WTC11 (cell line): ENCODE results near the gene FGF1. TPM values are rescaled to one million over a fixed set of nuclear protein-coding genes. Genes with fewer than 3 reads are reported as not detected.

Source experiments
- ATAC-seq: fragments of 200-7000 bp; cut with Tn5 transposase; 2 replicates; pipeline ENCODE4 v1.10.0; 2021; ENCODE audit warnings: mild to moderate bottlenecking, moderate library complexity
- CTCF ChIA-PET: fragments of 300-600 bp; sonication (Branson Sonifier 250); formaldehyde crosslinking; loops from one replicate; lab custom pipeline; 2021; ENCODE audit warnings: antibody characterized with exemption; lab: Charles Lee
- POLR2A ChIA-PET: fragments of 350-600 bp; sonication (Branson Sonifier 250); formaldehyde crosslinking; loops from one replicate; lab custom pipeline; 2021; ENCODE audit warnings: antibody characterized with exemption; lab: Charles Lee
- DNase-seq: peaks from one replicate; pipeline ENCODE4 v3.0.0; 2021; ENCODE audit warnings: low spot score
- H3K27ac Mint-ChIP-seq: 2 replicates; pipeline ENCODE4 v1.8.0; 2021; ENCODE audit warnings: mixed read lengths
- H3K27me3 Mint-ChIP-seq: 2 replicates; pipeline ENCODE4 v1.8.0; 2021; ENCODE audit warnings: low read depth, mild to moderate bottlenecking, moderate library complexity, mixed read lengths
- H3K36me3 Mint-ChIP-seq: 2 replicates; pipeline ENCODE4 v1.8.0; 2021; ENCODE audit warnings: mixed read lengths
- H3K4me1 Mint-ChIP-seq: 2 replicates; pipeline ENCODE4 v1.8.0; 2022; ENCODE audit warnings: mixed read lengths
- H3K4me3 Mint-ChIP-seq: 2 replicates; pipeline ENCODE4 v1.8.0; 2021; ENCODE audit warnings: mild to moderate bottlenecking, moderate library complexity, mixed read lengths
- H3K9me3 Mint-ChIP-seq: 2 replicates; pipeline ENCODE4 v1.8.0; 2021; ENCODE audit warnings: mixed read lengths
- CREM ChIP-seq: sonication (generic); formaldehyde crosslinking; IDR thresholded peaks from 2 replicates; pipeline ENCODE4 v1.8.1; 2022; ENCODE audit warnings: mild to moderate bottlenecking, missing genetic modification reagents, moderate library complexity
- ELF4 ChIP-seq: sonication (generic); formaldehyde crosslinking; IDR thresholded peaks from 2 replicates; pipeline ENCODE4 v1.8.1; 2022; ENCODE audit warnings: low read depth, mild to moderate bottlenecking, moderate library complexity, missing genetic modification reagents
- ESRRA ChIP-seq: sonication (generic); formaldehyde crosslinking; IDR thresholded peaks from 2 replicates; pipeline ENCODE4 v1.8.1; 2022; ENCODE audit warnings: mild to moderate bottlenecking, missing genetic modification reagents, borderline replicate concordance
- FOXP1 ChIP-seq: sonication (generic); formaldehyde crosslinking; IDR thresholded peaks from 2 replicates; pipeline ENCODE4 v1.8.0; 2022; ENCODE audit warnings: missing genetic modification reagents, mild to moderate bottlenecking, moderate library complexity, borderline replicate concordance
- IRF2 ChIP-seq: sonication (generic); formaldehyde crosslinking; IDR thresholded peaks from 2 replicates; pipeline ENCODE4 v1.8.0; 2022; ENCODE audit warnings: low read depth, missing genetic modification reagents, borderline replicate concordance
- NFATC4 ChIP-seq: fragments of 250-450 bp; sonication (Bioruptor Pico); IDR thresholded peaks from 2 replicates; pipeline ENCODE4 v1.9.0; 2021; ENCODE audit warnings: mild to moderate bottlenecking
- NR1H2 ChIP-seq: sonication (generic); formaldehyde crosslinking; IDR thresholded peaks from 2 replicates; pipeline ENCODE4 v1.9.0; 2021; ENCODE audit warnings: mild to moderate bottlenecking, moderate library complexity, missing genetic modification reagents
- RELA ChIP-seq: sonication (generic); formaldehyde crosslinking; IDR thresholded peaks from 2 replicates; pipeline ENCODE4 v1.8.1; 2022; ENCODE audit warnings: missing genetic modification reagents, mild to moderate bottlenecking, borderline replicate concordance
- SOX15 ChIP-seq: fragments of 250-450 bp; sonication (Bioruptor Pico); IDR thresholded peaks from 2 replicates; pipeline ENCODE4 v1.9.0; 2021; ENCODE audit warnings: mild to moderate bottlenecking
- TCF7 ChIP-seq: sonication (generic); formaldehyde crosslinking; IDR thresholded peaks from 2 replicates; pipeline ENCODE4 v1.8.0; 2022; ENCODE audit warnings: mild to moderate bottlenecking, low read depth, missing genetic modification reagents, moderate library complexity
- TEAD1 ChIP-seq: sonication (generic); formaldehyde crosslinking; IDR thresholded peaks from 2 replicates; pipeline ENCODE4 v1.8.0; 2022; ENCODE audit warnings: mild to moderate bottlenecking, missing genetic modification reagents
- TEAD4 ChIP-seq: sonication (generic); formaldehyde crosslinking; IDR thresholded peaks from 2 replicates; pipeline ENCODE4 v1.8.0; 2022; ENCODE audit warnings: mild to moderate bottlenecking, missing genetic modification reagents
- ZNF121 ChIP-seq: sonication (generic); formaldehyde crosslinking; IDR thresholded peaks from 2 replicates; pipeline ENCODE4 v1.8.0; 2023; ENCODE audit warnings: missing genetic modification reagents
- ZNF138 ChIP-seq: sonication (generic); formaldehyde crosslinking; conservative IDR thresholded peaks from 2 replicates; pipeline ENCODE4 v1.8.1; 2022; ENCODE audit warnings: mild to moderate bottlenecking, moderate library complexity, missing genetic modification reagents
- ZNF219 ChIP-seq: sonication (generic); formaldehyde crosslinking; IDR thresholded peaks from 2 replicates; pipeline ENCODE4 v1.8.0; 2023; ENCODE audit warnings: missing genetic modification reagents, mild to moderate bottlenecking, borderline replicate concordance
- ZNF232 ChIP-seq: sonication (generic); formaldehyde crosslinking; IDR thresholded peaks from 2 replicates; pipeline ENCODE4 v1.8.0; 2022; ENCODE audit warnings: mild to moderate bottlenecking, missing genetic modification reagents
- total RNA-seq: library from RNA; stranded (reverse); gene quantifications from 3 replicates; pipeline ENCODE4 v1.2.3, GENCODE V29; 2021
- TF ChIP-seq, protein P1 (sequence below): sonication (generic); formaldehyde crosslinking; IDR thresholded peaks from 2 replicates; pipeline ENCODE4 v1.8.0; 2022; ENCODE audit warnings: mild to moderate bottlenecking, missing genetic modification reagents
- TF ChIP-seq, protein P2 (sequence below): sonication (generic); formaldehyde crosslinking; IDR thresholded peaks from 2 replicates; pipeline ENCODE4 v1.8.1; 2022; ENCODE audit warnings: low read depth, missing genetic modification reagents, borderline replicate concordance
- TF ChIP-seq, protein P3 (sequence below): fragments of 250-450 bp; sonication (Bioruptor Pico); IDR thresholded peaks from 2 replicates; pipeline ENCODE4 v1.9.0; 2021; ENCODE audit warnings: moderate library complexity, mild to moderate bottlenecking, inconsistent platforms, borderline replicate concordance
- TF ChIP-seq, protein P4 (sequence below): sonication (generic); formaldehyde crosslinking; IDR thresholded peaks from 2 replicates; pipeline ENCODE4 v1.8.0; 2022; ENCODE audit warnings: mild to moderate bottlenecking, missing genetic modification reagents
- TF ChIP-seq, protein P5 (sequence below): sonication (generic); formaldehyde crosslinking; IDR thresholded peaks from 2 replicates; pipeline ENCODE4 v1.8.0; 2022; ENCODE audit warnings: missing genetic modification reagents
- TF ChIP-seq, protein P6 (sequence below): sonication (generic); formaldehyde crosslinking; IDR thresholded peaks from 2 replicates; pipeline ENCODE4 v1.8.0; 2022; ENCODE audit warnings: mild to moderate bottlenecking, missing genetic modification reagents
- TF ChIP-seq, protein P7 (sequence below): sonication (generic); formaldehyde crosslinking; IDR thresholded peaks from 2 replicates; pipeline ENCODE4 v1.8.0; 2022; ENCODE audit warnings: mild to moderate bottlenecking, missing genetic modification reagents
- TF ChIP-seq, protein P8 (sequence below): sonication (generic); formaldehyde crosslinking; IDR thresholded peaks from 2 replicates; pipeline ENCODE4 v1.8.0; 2023; ENCODE audit warnings: missing genetic modification reagents

The FGF1 gene
- total RNA-seq, 1 experiment from 2014 or later, result 0.55 TPM

DNA sequence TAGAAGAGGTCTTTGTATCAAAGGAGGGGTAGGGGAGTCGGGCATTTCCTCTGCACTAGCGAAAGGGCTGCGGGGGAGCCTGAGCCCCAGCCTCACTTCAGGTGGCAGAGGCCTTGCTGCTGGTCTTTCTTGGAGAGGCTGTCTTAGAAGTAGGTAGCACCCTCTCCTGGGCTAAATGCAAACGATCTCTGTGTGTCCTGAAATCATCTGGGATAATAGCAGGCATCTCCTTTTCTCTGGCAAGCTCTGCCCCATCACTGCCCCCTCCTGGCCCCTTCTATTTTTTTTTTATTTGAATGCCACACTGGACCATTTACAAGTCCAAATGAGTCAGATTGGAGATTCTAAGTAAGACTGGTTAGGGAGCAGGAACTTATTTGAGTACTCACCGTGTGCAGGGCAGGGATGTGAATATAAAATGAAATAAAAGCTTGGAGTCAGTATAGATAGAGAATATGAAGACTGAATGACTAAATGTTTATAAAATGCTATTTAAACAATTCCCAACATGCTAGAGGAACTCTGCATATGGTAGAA lies 137.1 kb downstream of the FGF1 start (continued):
- TF ChIP-seq SOX15 (CRISPR knock-in tag), result no peak
- TF ChIP-seq CREM (CRISPR knock-in tag), result 0 out of 2 replicates have a peak, but pooled peaks have one; percentile 34
- no peak for TF ChIP-seq NFATC4
- TF ChIP-seq ZNF121, result no peak
- TF ChIP-seq, protein P1, sequence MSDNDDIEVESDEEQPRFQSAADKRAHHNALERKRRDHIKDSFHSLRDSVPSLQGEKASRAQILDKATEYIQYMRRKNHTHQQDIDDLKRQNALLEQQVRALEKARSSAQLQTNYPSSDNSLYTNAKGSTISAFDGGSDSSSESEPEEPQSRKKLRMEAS (CRISPR knock-in tag), result 0 out of 2 replicates have a peak, but pooled peaks have one; percentile 13
- TF ChIP-seq TEAD4 (CRISPR knock-in tag), result no peak
- 0 out of 2 replicates have a peak, but pooled peaks have one; percentile 41 for TF ChIP-seq ZNF232 (CRISPR knock-in tag)
- no peak for TF ChIP-seq ELF4 (CRISPR knock-in tag)
- TF ChIP-seq, protein P2, sequence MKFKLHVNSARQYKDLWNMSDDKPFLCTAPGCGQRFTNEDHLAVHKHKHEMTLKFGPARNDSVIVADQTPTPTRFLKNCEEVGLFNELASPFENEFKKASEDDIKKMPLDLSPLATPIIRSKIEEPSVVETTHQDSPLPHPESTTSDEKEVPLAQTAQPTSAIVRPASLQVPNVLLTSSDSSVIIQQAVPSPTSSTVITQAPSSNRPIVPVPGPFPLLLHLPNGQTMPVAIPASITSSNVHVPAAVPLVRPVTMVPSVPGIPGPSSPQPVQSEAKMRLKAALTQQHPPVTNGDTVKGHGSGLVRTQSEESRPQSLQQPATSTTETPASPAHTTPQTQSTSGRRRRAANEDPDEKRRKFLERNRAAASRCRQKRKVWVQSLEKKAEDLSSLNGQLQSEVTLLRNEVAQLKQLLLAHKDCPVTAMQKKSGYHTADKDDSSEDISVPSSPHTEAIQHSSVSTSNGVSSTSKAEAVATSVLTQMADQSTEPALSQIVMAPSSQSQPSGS, result no peak
- no peak for TF ChIP-seq ZNF138 (CRISPR knock-in tag)
- TF ChIP-seq FOXP1 (CRISPR knock-in tag), result no peak

DNA sequence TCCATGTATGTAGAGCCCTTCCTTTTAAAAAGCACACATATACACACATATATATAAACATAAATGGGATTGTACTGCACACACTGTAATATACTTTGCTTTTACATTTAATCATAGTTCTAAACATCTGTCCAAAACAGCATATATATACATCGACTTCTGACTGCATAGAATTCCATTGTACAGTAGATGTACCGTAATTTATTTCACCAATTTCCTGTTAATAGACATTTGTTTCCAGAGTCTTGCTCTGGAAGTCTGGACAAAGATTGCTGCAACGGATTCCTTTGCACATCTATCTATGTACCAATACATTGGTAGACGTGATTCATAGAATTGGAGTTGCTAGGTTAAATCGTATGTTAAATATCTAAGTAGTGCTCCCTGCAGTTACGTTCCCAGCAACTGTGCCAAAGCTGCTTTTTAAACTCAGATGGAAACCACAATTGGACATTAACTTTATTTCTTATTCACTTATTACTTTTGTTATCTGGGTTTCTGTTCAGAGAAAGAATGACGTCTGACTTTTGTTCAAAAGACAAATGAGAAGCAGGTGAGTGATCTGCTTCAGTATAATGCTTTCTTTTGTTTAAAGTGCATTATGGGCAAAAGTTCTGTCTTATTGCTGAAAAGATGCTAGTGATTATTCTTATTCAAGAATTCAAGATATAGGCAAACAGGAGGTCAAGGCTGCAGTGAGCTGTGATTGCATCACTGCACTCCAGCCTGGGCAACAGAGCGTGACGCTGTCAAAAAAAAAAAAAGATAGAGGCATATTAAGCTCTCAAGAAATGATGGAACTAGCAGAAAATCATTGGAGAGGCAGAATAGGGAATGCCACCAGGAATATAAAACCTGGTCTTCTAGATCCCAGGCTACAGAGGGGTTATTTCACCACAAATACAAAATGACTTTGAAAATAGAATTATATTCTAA lies 138.2 kb downstream of the FGF1 start:
- POLR2A ChIA-PET, result interaction anchor here (1.3 kb wide), 1 partner anchor 221 kb away, joined by 3 read pairs; no protein-coding TSS in a partner anchor
- no peak overlapping the region for H3K27ac Mint-ChIP-seq
- no peaks in the 10 kb centered on the region for H3K9me3 Mint-ChIP-seq
- H3K36me3 Mint-ChIP-seq, result no peaks in the 10 kb centered on the region
- H3K27me3 Mint-ChIP-seq, result no peaks in the 10 kb centered on the region
- ATAC-seq (no peak), DNase-seq (no peak)
- no peak overlapping the region for H3K4me3 Mint-ChIP-seq
- CTCF ChIA-PET, result interaction anchor here (1.3 to 6.3 kb wide), 12 partner anchors 72 to 396 kb away, joined by 3 to 59 read pairs (median 8); partner anchors contain the start of gene SPRY4
- peaks cover 68% of the 10 kb centered on the region for H3K4me1 Mint-ChIP-seq
- no peak for TF ChIP-seq IRF2
- TF ChIP-seq, protein P3, sequence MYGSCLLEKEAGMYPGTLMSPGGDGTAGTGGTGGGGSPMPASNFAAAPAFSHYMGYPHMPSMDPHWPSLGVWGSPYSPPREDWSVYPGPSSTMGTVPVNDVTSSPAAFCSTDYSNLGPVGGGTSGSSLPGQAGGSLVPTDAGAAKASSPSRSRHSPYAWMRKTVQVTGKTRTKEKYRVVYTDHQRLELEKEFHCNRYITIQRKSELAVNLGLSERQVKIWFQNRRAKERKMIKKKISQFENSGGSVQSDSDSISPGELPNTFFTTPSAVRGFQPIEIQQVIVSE, result no peak
- TF ChIP-seq TCF7, result no peak
- TF ChIP-seq, protein P4, sequence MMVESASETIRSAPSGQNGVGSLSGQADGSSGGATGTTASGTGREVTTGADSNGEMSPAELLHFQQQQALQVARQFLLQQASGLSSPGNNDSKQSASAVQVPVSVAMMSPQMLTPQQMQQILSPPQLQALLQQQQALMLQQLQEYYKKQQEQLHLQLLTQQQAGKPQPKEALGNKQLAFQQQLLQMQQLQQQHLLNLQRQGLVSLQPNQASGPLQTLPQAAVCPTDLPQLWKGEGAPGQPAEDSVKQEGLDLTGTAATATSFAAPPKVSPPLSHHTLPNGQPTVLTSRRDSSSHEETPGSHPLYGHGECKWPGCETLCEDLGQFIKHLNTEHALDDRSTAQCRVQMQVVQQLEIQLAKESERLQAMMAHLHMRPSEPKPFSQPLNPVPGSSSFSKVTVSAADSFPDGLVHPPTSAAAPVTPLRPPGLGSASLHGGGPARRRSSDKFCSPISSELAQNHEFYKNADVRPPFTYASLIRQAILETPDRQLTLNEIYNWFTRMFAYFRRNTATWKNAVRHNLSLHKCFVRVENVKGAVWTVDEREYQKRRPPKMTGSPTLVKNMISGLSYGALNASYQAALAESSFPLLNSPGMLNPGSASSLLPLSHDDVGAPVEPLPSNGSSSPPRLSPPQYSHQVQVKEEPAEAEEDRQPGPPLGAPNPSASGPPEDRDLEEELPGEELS (CRISPR knock-in tag), result no peak
- TF ChIP-seq RELA (CRISPR knock-in tag), result no peak
- TF ChIP-seq NR1H2 (CRISPR knock-in tag), result no peak
- TF ChIP-seq, protein P5, sequence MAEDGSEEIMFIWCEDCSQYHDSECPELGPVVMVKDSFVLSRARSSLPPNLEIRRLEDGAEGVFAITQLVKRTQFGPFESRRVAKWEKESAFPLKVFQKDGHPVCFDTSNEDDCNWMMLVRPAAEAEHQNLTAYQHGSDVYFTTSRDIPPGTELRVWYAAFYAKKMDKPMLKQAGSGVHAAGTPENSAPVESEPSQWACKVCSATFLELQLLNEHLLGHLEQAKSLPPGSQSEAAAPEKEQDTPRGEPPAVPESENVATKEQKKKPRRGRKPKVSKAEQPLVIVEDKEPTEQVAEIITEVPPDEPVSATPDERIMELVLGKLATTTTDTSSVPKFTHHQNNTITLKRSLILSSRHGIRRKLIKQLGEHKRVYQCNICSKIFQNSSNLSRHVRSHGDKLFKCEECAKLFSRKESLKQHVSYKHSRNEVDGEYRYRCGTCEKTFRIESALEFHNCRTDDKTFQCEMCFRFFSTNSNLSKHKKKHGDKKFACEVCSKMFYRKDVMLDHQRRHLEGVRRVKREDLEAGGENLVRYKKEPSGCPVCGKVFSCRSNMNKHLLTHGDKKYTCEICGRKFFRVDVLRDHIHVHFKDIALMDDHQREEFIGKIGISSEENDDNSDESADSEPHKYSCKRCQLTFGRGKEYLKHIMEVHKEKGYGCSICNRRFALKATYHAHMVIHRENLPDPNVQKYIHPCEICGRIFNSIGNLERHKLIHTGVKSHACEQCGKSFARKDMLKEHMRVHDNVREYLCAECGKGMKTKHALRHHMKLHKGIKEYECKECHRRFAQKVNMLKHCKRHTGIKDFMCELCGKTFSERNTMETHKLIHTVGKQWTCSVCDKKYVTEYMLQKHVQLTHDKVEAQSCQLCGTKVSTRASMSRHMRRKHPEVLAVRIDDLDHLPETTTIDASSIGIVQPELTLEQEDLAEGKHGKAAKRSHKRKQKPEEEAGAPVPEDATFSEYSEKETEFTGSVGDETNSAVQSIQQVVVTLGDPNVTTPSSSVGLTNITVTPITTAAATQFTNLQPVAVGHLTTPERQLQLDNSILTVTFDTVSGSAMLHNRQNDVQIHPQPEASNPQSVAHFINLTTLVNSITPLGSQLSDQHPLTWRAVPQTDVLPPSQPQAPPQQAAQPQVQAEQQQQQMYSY (CRISPR knock-in tag), result no peak
- no peak for TF ChIP-seq ESRRA (CRISPR knock-in tag)
- TF ChIP-seq TEAD1, result no peak
- TF ChIP-seq, protein P6, sequence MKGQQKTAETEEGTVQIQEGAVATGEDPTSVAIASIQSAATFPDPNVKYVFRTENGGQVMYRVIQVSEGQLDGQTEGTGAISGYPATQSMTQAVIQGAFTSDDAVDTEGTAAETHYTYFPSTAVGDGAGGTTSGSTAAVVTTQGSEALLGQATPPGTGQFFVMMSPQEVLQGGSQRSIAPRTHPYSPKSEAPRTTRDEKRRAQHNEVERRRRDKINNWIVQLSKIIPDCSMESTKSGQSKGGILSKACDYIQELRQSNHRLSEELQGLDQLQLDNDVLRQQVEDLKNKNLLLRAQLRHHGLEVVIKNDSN (CRISPR knock-in tag), result no peak
- TF ChIP-seq, protein P7, sequence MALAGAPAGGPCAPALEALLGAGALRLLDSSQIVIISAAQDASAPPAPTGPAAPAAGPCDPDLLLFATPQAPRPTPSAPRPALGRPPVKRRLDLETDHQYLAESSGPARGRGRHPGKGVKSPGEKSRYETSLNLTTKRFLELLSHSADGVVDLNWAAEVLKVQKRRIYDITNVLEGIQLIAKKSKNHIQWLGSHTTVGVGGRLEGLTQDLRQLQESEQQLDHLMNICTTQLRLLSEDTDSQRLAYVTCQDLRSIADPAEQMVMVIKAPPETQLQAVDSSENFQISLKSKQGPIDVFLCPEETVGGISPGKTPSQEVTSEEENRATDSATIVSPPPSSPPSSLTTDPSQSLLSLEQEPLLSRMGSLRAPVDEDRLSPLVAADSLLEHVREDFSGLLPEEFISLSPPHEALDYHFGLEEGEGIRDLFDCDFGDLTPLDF, result no peak
- TF ChIP-seq, protein P8, sequence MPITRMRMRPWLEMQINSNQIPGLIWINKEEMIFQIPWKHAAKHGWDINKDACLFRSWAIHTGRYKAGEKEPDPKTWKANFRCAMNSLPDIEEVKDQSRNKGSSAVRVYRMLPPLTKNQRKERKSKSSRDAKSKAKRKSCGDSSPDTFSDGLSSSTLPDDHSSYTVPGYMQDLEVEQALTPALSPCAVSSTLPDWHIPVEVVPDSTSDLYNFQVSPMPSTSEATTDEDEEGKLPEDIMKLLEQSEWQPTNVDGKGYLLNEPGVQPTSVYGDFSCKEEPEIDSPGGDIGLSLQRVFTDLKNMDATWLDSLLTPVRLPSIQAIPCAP (CRISPR knock-in tag), result no peak
- TF ChIP-seq ZNF219 (CRISPR knock-in tag), result no peak
